Measurements from ENCODE around the gene RBFA.
"Not testable (repeated sequence)": the region's sequence is repeated elsewhere in the genome, so short reads cannot be mapped to it uniquely, and the experiment has no call there.

DNA sequence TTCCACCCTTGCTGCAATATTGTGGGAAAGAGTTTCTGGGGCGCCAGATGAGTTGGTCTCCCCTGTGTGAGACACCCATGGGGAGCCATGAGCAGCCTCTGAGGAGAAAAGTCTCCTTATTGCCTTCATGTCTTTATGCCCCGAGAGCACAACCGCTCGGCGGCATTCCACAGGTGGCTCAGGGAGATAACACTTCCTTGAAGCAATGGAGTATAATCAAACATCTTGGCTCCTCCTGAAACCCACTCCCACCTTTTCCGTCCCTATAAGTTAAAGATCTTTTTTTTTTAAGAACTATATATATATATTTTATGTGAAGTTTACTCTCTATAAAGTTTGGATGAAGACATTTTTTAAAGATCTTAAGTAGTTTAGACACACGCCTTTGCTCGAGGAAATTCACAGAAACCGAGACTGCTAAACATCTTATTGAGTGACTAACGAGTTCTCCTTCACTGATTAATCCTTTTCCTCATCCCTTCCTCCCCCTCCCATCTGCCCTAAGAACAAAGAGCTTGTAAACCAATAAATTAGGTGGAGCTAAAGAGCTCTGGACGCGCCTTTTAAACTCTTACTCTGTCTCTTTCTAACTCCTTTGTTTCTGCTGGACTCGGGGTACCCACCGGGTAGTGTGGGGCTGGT lies 22.6 kb upstream of the RBFA start:
- TF ChIP-seq, protein P1, sequence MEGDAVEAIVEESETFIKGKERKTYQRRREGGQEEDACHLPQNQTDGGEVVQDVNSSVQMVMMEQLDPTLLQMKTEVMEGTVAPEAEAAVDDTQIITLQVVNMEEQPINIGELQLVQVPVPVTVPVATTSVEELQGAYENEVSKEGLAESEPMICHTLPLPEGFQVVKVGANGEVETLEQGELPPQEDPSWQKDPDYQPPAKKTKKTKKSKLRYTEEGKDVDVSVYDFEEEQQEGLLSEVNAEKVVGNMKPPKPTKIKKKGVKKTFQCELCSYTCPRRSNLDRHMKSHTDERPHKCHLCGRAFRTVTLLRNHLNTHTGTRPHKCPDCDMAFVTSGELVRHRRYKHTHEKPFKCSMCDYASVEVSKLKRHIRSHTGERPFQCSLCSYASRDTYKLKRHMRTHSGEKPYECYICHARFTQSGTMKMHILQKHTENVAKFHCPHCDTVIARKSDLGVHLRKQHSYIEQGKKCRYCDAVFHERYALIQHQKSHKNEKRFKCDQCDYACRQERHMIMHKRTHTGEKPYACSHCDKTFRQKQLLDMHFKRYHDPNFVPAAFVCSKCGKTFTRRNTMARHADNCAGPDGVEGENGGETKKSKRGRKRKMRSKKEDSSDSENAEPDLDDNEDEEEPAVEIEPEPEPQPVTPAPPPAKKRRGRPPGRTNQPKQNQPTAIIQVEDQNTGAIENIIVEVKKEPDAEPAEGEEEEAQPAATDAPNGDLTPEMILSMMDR (conservative IDR thresholded peaks at IDR 0.05; ENCODE audit: low read depth, low read length): not testable (repeated sequence)
- TF ChIP-seq EZH2 (IDR thresholded peaks at IDR 0.05; ENCODE audit: low read length, unreplicated experiment): not testable (repeated sequence)
